SKM-1 treated with dmso at 0.1 percent for 144 hours (cell line): ENCODE measurements around the gene BANP.
"Not testable (repeated sequence)": the region's sequence is repeated elsewhere in the genome, so short reads cannot be mapped to it uniquely, and the experiment has no call there.

Source experiments
- DNase-seq: peaks from one replicate; lab custom pipeline; 2025; ENCODE audit not compliant: unreplicated experiment; lab: John Stamatoyannopoulos, UW

Gene BANP

GRCh38 chr16:87950765-87951551 lies at the start of gene BANP:
Gene BANP (plus strand): TSS chr16:87951434. CDS start chr16:87975116, 23,682 bp downstream.
- DNase-seq = peak; percentile 95

- not testable (repeated sequence) for DNase-seq
Observed at GRCh38 chr16:87904963-87905362, 46.3 kb upstream of the BANP start.

- not testable (repeated sequence) for DNase-seq
Observed at GRCh38 chr16:87905521-87905920, 45.7 kb upstream of the BANP start.

GRCh38 chr16:87908101-87908500 lies 43.1 kb upstream of the BANP start:
- not testable (repeated sequence) for DNase-seq

GRCh38 chr16:87909203-87909935 lies 41.9 kb upstream of the BANP start:
- peak; percentile 53 for DNase-seq

GRCh38 chr16:87911106-87911763 lies 40.0 kb upstream of the BANP start:
- not testable (repeated sequence) for DNase-seq

GRCh38 chr16:87912691-87913090 lies 38.5 kb upstream of the BANP start:
- not testable (repeated sequence) for DNase-seq

GRCh38 chr16:87914021-87914725 lies 37.1 kb upstream of the BANP start:
- DNase-seq = not testable (repeated sequence)

GRCh38 chr16:87914812-87915211 lies 36.4 kb upstream of the BANP start:
- no peak for DNase-seq

GRCh38 chr16:87917503-87917902 lies 33.7 kb upstream of the BANP start:
- no peak for DNase-seq

- no peak for DNase-seq
Observed at GRCh38 chr16:87918338-87918737, 32.9 kb upstream of the BANP start.

- DNase-seq = no peak
Observed at GRCh38 chr16:87918866-87919680, 32.2 kb upstream of the BANP start.

GRCh38 chr16:87919681-87919994 lies 31.6 kb upstream of the BANP start:
- DNase-seq = no peak

- DNase-seq = no peak
Observed at GRCh38 chr16:87921236-87921773, 29.9 kb upstream of the BANP start.

GRCh38 chr16:87922250-87922871 lies 28.9 kb upstream of the BANP start:
- no peak for DNase-seq

GRCh38 chr16:87924041-87924810 lies 27.0 kb upstream of the BANP start:
- no peak for DNase-seq

- DNase-seq = no peak
Observed at GRCh38 chr16:87924811-87925670, 26.2 kb upstream of the BANP start.
